NCI-H748 (cell line): Measurements from ENCODE around the gene TRIM45.
"Not testable (repeated sequence)": the region's sequence is repeated elsewhere in the genome, so short reads cannot be mapped to it uniquely, and the experiment has no call there.

Experiments
- DNase-seq: peaks from one replicate; lab custom pipeline; 2025; ENCODE audit not compliant: unreplicated experiment; lab: John Stamatoyannopoulos, UW

The TRIM45 gene, protein sequence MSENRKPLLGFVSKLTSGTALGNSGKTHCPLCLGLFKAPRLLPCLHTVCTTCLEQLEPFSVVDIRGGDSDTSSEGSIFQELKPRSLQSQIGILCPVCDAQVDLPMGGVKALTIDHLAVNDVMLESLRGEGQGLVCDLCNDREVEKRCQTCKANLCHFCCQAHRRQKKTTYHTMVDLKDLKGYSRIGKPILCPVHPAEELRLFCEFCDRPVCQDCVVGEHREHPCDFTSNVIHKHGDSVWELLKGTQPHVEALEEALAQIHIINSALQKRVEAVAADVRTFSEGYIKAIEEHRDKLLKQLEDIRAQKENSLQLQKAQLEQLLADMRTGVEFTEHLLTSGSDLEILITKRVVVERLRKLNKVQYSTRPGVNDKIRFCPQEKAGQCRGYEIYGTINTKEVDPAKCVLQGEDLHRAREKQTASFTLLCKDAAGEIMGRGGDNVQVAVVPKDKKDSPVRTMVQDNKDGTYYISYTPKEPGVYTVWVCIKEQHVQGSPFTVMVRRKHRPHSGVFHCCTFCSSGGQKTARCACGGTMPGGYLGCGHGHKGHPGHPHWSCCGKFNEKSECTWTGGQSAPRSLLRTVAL

GRCh38 chr1:117121589-117122329, at the start of gene TRIM45:
Gene TRIM45 (minus strand): TSS chr1:117121749. CDS start chr1:117121201, 548 bp downstream.
- peak; percentile 95 for DNase-seq

DNA sequence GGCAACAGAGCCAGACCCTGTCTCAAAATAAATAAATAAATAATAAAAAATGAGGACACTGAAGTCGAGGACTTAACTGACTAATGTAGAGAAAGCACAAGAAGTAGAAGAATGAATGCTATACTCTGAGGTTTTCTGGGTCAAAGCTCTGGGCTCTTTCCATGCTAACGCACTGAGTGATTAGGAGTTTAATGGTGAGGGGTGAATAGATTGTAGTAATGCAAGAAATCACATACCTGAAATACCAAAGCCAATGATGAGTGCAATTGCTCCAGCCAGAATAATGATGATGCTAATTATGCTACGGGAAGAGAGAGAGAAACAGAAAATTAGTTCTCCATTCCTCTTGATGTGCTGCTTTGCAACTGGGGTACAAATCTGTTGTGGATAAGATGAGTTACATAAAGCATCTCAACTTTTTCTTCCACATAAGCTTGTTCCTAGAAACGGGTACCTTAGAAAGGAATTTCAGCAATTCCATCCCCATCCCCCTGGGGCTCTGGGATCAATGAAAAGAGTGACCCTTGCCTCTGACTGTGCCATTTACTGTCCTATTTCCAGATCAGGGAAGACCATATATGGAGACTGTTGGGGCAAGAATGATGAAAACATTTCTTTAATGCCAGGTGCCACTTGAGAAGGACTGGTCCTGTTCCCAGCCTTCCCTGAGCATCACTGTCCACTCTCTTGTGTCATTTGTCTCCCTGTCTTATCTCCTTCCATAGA, 48.5 kb upstream of the TRIM45 start:
- no peak for DNase-seq

GRCh38 chr1:117167402-117167801, 45.9 kb upstream of the TRIM45 start:
- DNase-seq: no peak

DNA sequence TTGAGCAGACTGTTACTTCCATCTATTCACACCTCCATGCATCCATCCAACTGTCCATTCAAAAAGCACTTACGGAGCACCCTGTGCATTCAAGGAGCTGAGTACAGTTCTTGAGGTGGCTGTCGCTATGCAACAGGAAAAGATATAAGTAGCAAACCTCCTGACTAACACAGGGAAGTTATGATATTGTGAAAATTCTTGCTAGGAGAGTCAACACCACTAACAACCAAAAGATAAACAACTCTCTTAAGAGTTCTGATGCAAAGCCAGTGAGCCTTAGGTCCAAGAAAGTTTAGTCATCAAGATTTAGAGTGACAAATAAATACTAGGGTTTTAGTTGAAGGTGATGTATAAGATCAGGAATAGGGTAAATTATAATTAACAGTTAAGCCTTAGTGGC, 44.5 kb upstream of the TRIM45 start:
- no peak for DNase-seq

- no peak for DNase-seq
Measured at GRCh38 chr1:117164209-117164608, 42.7 kb upstream of the TRIM45 start.

DNA sequence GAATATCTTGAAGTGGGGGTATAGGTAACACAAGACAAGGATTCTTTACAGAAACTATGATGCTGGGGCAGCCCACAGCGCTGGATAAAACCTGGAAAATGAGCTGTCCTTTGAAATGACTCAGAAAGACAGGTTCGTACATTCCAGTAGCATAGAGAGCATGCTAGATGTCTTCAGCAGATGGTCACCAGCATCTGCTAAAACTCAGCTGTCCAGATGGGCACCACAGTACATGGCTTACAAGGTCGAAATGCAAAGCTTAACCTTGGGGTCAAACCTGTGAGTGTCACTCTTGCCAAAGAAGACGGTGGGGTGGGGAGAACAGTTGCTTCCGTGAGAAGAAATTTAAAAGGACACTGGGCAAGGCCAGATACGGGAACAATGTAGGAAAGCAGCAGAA, 41.3 kb upstream of the TRIM45 start:
- no peak for DNase-seq

GRCh38 chr1:117161887-117162286, 40.3 kb upstream of the TRIM45 start:
- no peak for DNase-seq

DNA sequence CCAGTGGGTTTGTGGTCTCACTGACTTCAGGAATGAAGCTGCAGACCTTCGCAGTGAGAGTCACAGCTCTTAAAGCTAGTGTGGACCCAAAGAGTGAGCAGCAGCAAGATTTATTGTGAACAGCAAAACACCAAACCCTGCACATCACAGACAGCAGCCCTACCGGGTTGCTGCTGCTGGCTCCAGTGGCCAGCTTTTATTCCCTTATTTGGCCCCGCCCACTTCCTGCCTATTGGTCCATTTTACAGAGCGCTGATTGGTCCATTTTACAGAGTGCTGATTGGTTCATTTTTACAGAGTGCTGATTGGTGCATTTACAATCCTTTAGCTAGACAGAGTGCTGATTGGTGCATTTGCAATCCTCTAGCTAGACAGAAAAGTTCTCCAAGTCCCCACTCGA, 29.8 kb upstream of the TRIM45 start:
- not testable (repeated sequence) for DNase-seq

GRCh38 chr1:117150316-117150715, 28.8 kb upstream of the TRIM45 start:
- DNase-seq: no peak

DNA sequence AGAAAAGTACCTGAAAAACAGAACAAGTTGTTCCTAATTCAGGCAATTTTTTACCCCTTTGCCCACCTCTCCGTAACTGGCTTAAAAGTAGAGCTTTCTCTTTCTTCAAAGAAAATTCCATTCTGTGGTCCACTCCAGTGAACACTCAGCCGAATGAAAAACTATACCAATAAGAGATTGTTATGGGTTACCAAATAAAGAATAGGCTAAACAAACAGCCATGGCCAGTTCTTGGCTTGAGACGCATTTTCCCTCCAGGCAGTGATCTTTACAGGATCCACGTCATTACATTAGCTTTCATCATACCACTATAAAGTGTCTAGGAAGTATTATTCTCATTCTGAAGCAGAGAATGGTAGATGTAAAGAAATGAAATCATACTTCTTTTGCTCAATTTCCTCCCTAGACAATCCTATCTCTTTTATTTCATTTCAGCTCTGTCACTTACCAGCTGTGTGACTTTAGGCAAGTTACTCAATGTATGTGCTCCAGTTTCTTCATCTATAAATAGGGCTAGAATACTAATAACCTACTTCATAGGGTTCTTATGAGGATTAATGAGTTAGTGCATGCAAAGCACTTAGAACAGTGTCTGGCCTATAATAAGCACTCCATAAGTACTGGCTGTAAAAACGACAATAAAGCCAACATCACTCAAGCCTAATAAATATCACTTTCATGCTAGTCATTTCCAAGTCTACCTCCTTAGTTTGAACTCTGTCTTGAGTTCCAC, 26.5 kb upstream of the TRIM45 start:
- no peak for DNase-seq

DNA sequence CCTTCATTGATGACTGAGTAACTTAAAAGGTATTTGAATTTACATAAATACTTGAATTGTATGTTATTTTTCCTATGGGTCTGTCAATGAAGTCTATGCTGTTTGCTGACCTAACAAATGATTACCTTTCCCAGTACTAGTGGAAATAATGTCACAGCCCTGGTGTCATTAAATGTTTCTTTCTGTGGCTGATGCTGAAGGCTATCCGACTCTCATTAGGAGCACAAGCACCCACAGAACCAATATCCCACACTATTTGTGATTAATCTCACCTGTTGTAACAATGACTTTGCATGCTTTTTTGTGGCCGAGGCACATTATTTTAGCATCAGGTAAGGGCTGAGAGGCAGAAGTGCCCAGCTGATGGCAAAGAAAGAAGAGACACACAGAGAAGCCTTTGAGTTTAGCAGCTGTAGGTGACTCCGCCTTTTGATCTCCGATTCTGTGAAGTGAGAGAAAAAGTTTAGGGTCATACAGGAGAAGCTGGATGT, 25.8 kb upstream of the TRIM45 start:
- no peak for DNase-seq

- peak; percentile 50 for DNase-seq
Measured at GRCh38 chr1:117146575-117147340, 25.2 kb upstream of the TRIM45 start.

GRCh38 chr1:117146072-117146471, 24.5 kb upstream of the TRIM45 start:
- DNase-seq: no peak

- no peak for DNase-seq
Measured at GRCh38 chr1:117143871-117144270, 22.3 kb upstream of the TRIM45 start.

DNA sequence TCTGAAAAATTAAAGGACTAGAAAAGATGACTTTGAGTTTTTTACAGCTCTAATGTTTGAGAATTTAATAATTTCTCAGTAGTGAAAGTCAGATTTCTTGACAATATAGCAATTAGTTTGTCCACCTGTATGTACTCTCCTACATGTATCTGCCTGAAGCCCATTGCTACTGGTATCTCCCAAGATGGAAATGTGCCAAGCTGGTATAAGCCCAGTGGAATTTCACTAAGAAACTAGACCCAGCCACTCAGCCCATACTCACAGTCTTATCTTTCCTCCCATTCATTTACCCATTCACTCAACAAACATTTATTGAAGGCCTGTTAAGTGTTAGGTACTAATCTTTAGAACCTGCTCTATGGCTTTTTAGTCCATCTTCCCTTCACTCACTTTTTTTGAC, 21.6 kb upstream of the TRIM45 start:
- DNase-seq: no peak

DNA sequence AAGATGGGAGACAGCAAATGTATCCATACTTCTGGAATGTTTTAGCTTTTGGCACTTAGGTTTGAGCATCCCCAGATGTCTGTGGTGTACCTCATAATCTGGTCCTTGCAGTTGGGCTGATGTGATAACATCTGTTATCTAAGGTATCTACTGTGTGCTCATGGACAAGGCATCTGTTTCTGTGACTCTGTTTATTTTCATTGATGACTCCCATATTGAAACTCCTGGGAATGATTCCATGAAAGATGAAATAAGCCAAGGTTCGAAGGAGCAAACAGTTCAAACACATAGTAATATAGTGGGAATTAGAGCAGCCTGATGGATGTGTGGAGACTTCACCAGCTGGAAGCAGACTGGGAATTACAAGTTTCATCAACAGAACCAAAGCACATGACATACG, 20.7 kb upstream of the TRIM45 start:
- no peak for DNase-seq

GRCh38 chr1:117138561-117138960, 17.0 kb upstream of the TRIM45 start:
- no peak for DNase-seq

GRCh38 chr1:117138106-117138505, 16.6 kb upstream of the TRIM45 start:
- no peak for DNase-seq

DNA sequence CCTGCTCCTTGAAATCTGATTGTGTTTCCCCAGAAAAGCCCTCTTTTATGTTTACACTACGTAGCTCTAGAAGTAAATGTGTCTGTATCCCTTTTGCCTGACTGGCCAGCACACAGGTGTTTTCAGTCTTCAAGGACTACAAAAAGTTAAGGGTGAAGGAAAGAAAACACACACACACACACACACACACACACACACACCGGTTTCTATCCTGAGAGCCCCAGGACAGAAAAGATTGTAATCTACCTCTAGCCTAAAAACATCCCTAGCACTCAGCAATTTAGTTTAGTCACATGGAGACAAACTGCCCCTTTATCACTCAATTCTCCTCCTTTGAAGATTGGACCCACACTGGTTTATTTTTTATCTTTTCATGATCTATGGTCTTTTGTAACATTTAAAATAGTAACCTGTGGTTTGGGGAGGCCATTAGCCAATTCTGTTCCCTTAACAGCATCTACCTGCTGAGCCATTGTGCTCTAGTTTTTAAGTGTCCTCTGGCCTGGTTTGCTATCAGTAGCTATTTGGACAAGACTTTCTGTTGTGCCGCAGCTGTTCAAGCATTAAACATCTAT, 15.8 kb upstream of the TRIM45 start:
- peak; percentile 10 for DNase-seq
